ENCODE measurements around the gene MED9. TPM values are rescaled to one million over a fixed set of nuclear protein-coding genes. Genes with fewer than 3 reads are reported as not detected.
"Not testable (repeated sequence)": the region's sequence is repeated elsewhere in the genome, so short reads cannot be mapped to it uniquely, and the experiment has no call there.

MED9 gene
- total RNA-seq, 2 experiments from 2014 or later: 13.8 to 15.0 TPM

- DNase-seq: no peak
- Mint-ChIP-seq H3K9me3 (no peaks in the 10 kb centered on the region), H3K27me3 (no peaks in the 10 kb centered on the region), H3K4me3 (no peak overlapping the region), H3K27ac (no peak overlapping the region), H3K36me3 (no peaks in the 10 kb centered on the region), H3K4me1 (no peaks in the 10 kb centered on the region)
Measured at GRCh38 chr17:17446666-17447155, 30.1 kb upstream of the MED9 start.

- H3K27me3 Mint-ChIP-seq: no peaks in the 10 kb centered on the region
- H3K4me1 Mint-ChIP-seq: no peaks in the 10 kb centered on the region
- H3K4me3 Mint-ChIP-seq: no peak overlapping the region
- DNase-seq: no peak
- no peak overlapping the region for H3K27ac Mint-ChIP-seq
- no peaks in the 10 kb centered on the region for H3K9me3 Mint-ChIP-seq
- H3K36me3 Mint-ChIP-seq: no peaks in the 10 kb centered on the region
Measured at GRCh38 chr17:17447264-17447663, 29.5 kb upstream of the MED9 start.

GRCh38 chr17:17448076-17448475 is 28.7 kb upstream of the MED9 start:
- Mint-ChIP-seq H3K27ac (no peak overlapping the region), H3K36me3 (no peaks in the 10 kb centered on the region), H3K9me3 (no peaks in the 10 kb centered on the region), H3K4me1 (no peaks in the 10 kb centered on the region), H3K4me3 (no peak overlapping the region), H3K27me3 (no peaks in the 10 kb centered on the region)
- DNase-seq: no peak

GRCh38 chr17:17448723-17449122 is 28.1 kb upstream of the MED9 start:
- Mint-ChIP-seq H3K36me3 (no peaks in the 10 kb centered on the region), H3K9me3 (no peaks in the 10 kb centered on the region), H3K4me3 (no peak overlapping the region)

GRCh38 chr17:17453088-17453487 is 23.7 kb upstream of the MED9 start:
- Mint-ChIP-seq H3K4me1 (no peaks in the 10 kb centered on the region), H3K27ac (no peak overlapping the region), H3K27me3 (no peaks in the 10 kb centered on the region), H3K36me3 (no peaks in the 10 kb centered on the region), H3K4me3 (no peak overlapping the region), H3K9me3 (no peaks in the 10 kb centered on the region)
- no peak for DNase-seq

More at GRCh38 chr17:17448723-17449122, 28.1 kb upstream of the MED9 start:
- Mint-ChIP-seq H3K27me3 (no peaks in the 10 kb centered on the region), H3K4me1 (no peaks in the 10 kb centered on the region), H3K27ac (no peak overlapping the region)
- DNase-seq: no peak

- no peaks in the 10 kb centered on the region for H3K36me3 Mint-ChIP-seq
- no peaks in the 10 kb centered on the region for H3K4me1 Mint-ChIP-seq
- no peaks in the 10 kb centered on the region for H3K27me3 Mint-ChIP-seq
- no peak overlapping the region for H3K27ac Mint-ChIP-seq
- DNase-seq: no peak
- H3K4me3 Mint-ChIP-seq: no peak overlapping the region
- no peaks in the 10 kb centered on the region for H3K9me3 Mint-ChIP-seq
Measured at GRCh38 chr17:17454276-17454675, 22.5 kb upstream of the MED9 start.

GRCh38 chr17:17454700-17455099 is 22.1 kb upstream of the MED9 start:
- H3K4me1 Mint-ChIP-seq, H3K9me3 Mint-ChIP-seq, H3K27me3 Mint-ChIP-seq, H3K36me3 Mint-ChIP-seq, H3K27ac Mint-ChIP-seq, DNase-seq, H3K4me3 Mint-ChIP-seq: not testable (repeated sequence)

- H3K27ac Mint-ChIP-seq: no peak overlapping the region
- no peak for DNase-seq
- H3K4me3 Mint-ChIP-seq: no peak overlapping the region
- no peaks in the 10 kb centered on the region for H3K36me3 Mint-ChIP-seq
- no peaks in the 10 kb centered on the region for H3K4me1 Mint-ChIP-seq
- H3K27me3 Mint-ChIP-seq: no peaks in the 10 kb centered on the region
- H3K9me3 Mint-ChIP-seq: peaks cover 3% of the 10 kb centered on the region
Measured at GRCh38 chr17:17455173-17455572, 21.6 kb upstream of the MED9 start.

GRCh38 chr17:17456251-17456650 is 20.5 kb upstream of the MED9 start:
- no peak for DNase-seq
- H3K4me3 Mint-ChIP-seq: no peak overlapping the region
- no peaks in the 10 kb centered on the region for H3K4me1 Mint-ChIP-seq
- H3K27ac Mint-ChIP-seq: no peak overlapping the region
- H3K9me3 Mint-ChIP-seq: peaks cover 4% of the 10 kb centered on the region
- no peaks in the 10 kb centered on the region for H3K27me3 Mint-ChIP-seq
- no peaks in the 10 kb centered on the region for H3K36me3 Mint-ChIP-seq

- no peak for DNase-seq
- Mint-ChIP-seq H3K9me3 (peaks cover 4% of the 10 kb centered on the region), H3K36me3 (no peaks in the 10 kb centered on the region), H3K4me1 (no peaks in the 10 kb centered on the region), H3K27ac (no peak overlapping the region), H3K4me3 (no peak overlapping the region), H3K27me3 (no peaks in the 10 kb centered on the region)
Measured at GRCh38 chr17:17457680-17458079, 19.1 kb upstream of the MED9 start.

GRCh38 chr17:17460038-17460437 is 16.8 kb upstream of the MED9 start:
- H3K4me1 Mint-ChIP-seq: no peaks in the 10 kb centered on the region
- H3K36me3 Mint-ChIP-seq: no peaks in the 10 kb centered on the region
- no peak overlapping the region for H3K4me3 Mint-ChIP-seq
- peaks cover 4% of the 10 kb centered on the region for H3K9me3 Mint-ChIP-seq
- no peak for DNase-seq
- no peak overlapping the region for H3K27ac Mint-ChIP-seq
- no peaks in the 10 kb centered on the region for H3K27me3 Mint-ChIP-seq

GRCh38 chr17:17462048-17462824 is 14.6 kb upstream of the MED9 start:
- H3K4me3 Mint-ChIP-seq: no peak overlapping the region
- DNase-seq: no peak
- no peak overlapping the region for H3K27ac Mint-ChIP-seq
- H3K27me3 Mint-ChIP-seq: no peaks in the 10 kb centered on the region
- peaks cover 4% of the 10 kb centered on the region for H3K9me3 Mint-ChIP-seq
- H3K36me3 Mint-ChIP-seq: no peaks in the 10 kb centered on the region
- H3K4me1 Mint-ChIP-seq: no peaks in the 10 kb centered on the region

GRCh38 chr17:17463821-17464220 is 13.0 kb upstream of the MED9 start:
- no peak overlapping the region for H3K4me3 Mint-ChIP-seq
- H3K9me3 Mint-ChIP-seq: peaks cover 4% of the 10 kb centered on the region
- no peaks in the 10 kb centered on the region for H3K27me3 Mint-ChIP-seq
- no peak for DNase-seq
- H3K27ac Mint-ChIP-seq: no peak overlapping the region
- no peaks in the 10 kb centered on the region for H3K36me3 Mint-ChIP-seq
- no peaks in the 10 kb centered on the region for H3K4me1 Mint-ChIP-seq

GRCh38 chr17:17465878-17466277 is 10.9 kb upstream of the MED9 start:
- H3K27me3 Mint-ChIP-seq: not testable (repeated sequence)

GRCh38 chr17:17466511-17466910 is 10.3 kb upstream of the MED9 start:
- DNase-seq: no peak

More at GRCh38 chr17:17465878-17466277, 10.9 kb upstream of the MED9 start:
- H3K4me3 Mint-ChIP-seq, H3K27ac Mint-ChIP-seq, H3K4me1 Mint-ChIP-seq, H3K9me3 Mint-ChIP-seq, DNase-seq, H3K36me3 Mint-ChIP-seq: not testable (repeated sequence)

GRCh38 chr17:17467016-17467415 is 9.8 kb upstream of the MED9 start:
- Mint-ChIP-seq H3K36me3 (no peaks in the 10 kb centered on the region), H3K4me3 (no peak overlapping the region), H3K27ac (no peak overlapping the region), H3K9me3 (no peaks in the 10 kb centered on the region), H3K27me3 (peaks cover 2% of the 10 kb centered on the region), H3K4me1 (no peaks in the 10 kb centered on the region)
- no peak for DNase-seq

More at GRCh38 chr17:17466511-17466910, 10.3 kb upstream of the MED9 start:
- no peak overlapping the region for H3K27ac Mint-ChIP-seq
- H3K36me3 Mint-ChIP-seq: no peaks in the 10 kb centered on the region
- no peaks in the 10 kb centered on the region for H3K9me3 Mint-ChIP-seq
- H3K27me3 Mint-ChIP-seq: no peaks in the 10 kb centered on the region
- no peak overlapping the region for H3K4me3 Mint-ChIP-seq
- H3K4me1 Mint-ChIP-seq: no peaks in the 10 kb centered on the region

Measured in activated naive CD8-positive, alpha-beta T cell treated with anti-CD3 and anti-CD28 coated beads for 36 hours (primary cell).